H1 (cell line): ENCODE results near the gene AQP10. TPM values are rescaled to one million over a fixed set of nuclear protein-coding genes. Genes with fewer than 3 reads are reported as not detected.

Source experiments
- BACH1 ChIP-seq: IDR thresholded peaks from 2 replicates; pipeline ENCODE4 v1.6.1; 2012; ENCODE audit warnings: low read length, improper control_type of control experiment
- BRCA1 ChIP-seq: IDR thresholded peaks from 2 replicates; pipeline ENCODE4 v1.6.1; 2012; ENCODE audit warnings: low read depth, low read length, improper control_type of control experiment
- EGR1 ChIP-seq: IDR thresholded peaks from 2 replicates; pipeline ENCODE4 v1.6.1; 2011; ENCODE audit warnings: low read depth, low read length, borderline replicate concordance
- NRF1 ChIP-seq: IDR thresholded peaks from 2 replicates; pipeline ENCODE4 v1.6.1; 2011; ENCODE audit warnings: mild to moderate bottlenecking, low read depth, low read length, improper control_type of control experiment
- PHF8 ChIP-seq: fragments of 200-600 bp; sonication (generic); conservative IDR thresholded peaks from 2 replicates; pipeline ENCODE4 v1.7.1; 2012; ENCODE audit warnings: low read depth, mild to moderate bottlenecking, inconsistent platforms, low read length, moderate library complexity
- RBBP5 ChIP-seq: IDR thresholded peaks from 2 replicates; pipeline ENCODE4 v1.7.1; 2012; ENCODE audit warnings: low read depth, mild to moderate bottlenecking, inconsistent platforms, low read length, moderate library complexity, borderline replicate concordance
- SIN3A ChIP-seq, 2 experiments: IDR thresholded peaks in 1 of 2; conservative IDR thresholded peaks in 1 of 2; 2 replicates each; pipeline ENCODE4 v1.6.1; 2011 to 2012; ENCODE audit warnings: low read length in 2 of 2, improper control_type of control experiment in 1 of 2, low read depth in 1 of 2, mild to moderate bottlenecking in 1 of 2
- SRF ChIP-seq: IDR thresholded peaks from 2 replicates; pipeline ENCODE4 v1.6.1; 2011; ENCODE audit warnings: mild to moderate bottlenecking, low read depth, low read length, moderate library complexity
- ZNF274 ChIP-seq: IDR thresholded peaks from 2 replicates; pipeline ENCODE4 v1.7.0; 2012; ENCODE audit warnings: low read length, borderline replicate concordance; ENCODE audit errors: extremely low read depth
- polyA plus RNA-seq, 7 experiments: library from polyadenylated mRNA; depleted of rRNA in 3 of 7; stranded (reverse) in 5 of 7; unstranded in 2 of 7; fragments of >200 nt in 5 of 7; fragments of 200-250 nt in 2 of 7; gene quantifications; 1 replicate in 5 of 7; 2 replicates in 1 of 7; 4 replicates in 1 of 7; pipeline versions ENCODE4 v1.2.1 to v1.2.3, GENCODE V29; 2011 to 2013; ENCODE audit warnings: missing spikeins in 2 of 7, mixed read lengths in 2 of 7
- total RNA-seq: library from RNA; stranded (reverse); fragmentation: NEBNext Ultra II Directional; extraction: Animal tissue kit (Norgen Biotek cat#: 25700); gene quantifications from 2 replicates; pipeline ENCODE4 v1.2.1, GENCODE V29; 2021
- TF ChIP-seq, protein P1 (sequence below), 3 experiments: IDR thresholded peaks; 1 replicate in 2 of 3; 2 replicates in 1 of 3; pipeline versions ENCODE4 v1.5.1 to v1.6.1; 2011; ENCODE audit warnings: low read length in 3 of 3, mild to moderate bottlenecking in 3 of 3, inconsistent platforms in 2 of 3, low read depth in 1 of 3, moderate library complexity in 1 of 3; ENCODE audit not compliant: insufficient read depth in 1 of 3; ENCODE audit errors: control extremely low read depth in 1 of 3

Gene AQP10
- total and polyA plus RNA-seq, 2 of the 8 experiments (the other 6 are each of a cell fraction or from before 2014, with no cell fraction given) = not detected

- TF ChIP-seq, protein P1, sequence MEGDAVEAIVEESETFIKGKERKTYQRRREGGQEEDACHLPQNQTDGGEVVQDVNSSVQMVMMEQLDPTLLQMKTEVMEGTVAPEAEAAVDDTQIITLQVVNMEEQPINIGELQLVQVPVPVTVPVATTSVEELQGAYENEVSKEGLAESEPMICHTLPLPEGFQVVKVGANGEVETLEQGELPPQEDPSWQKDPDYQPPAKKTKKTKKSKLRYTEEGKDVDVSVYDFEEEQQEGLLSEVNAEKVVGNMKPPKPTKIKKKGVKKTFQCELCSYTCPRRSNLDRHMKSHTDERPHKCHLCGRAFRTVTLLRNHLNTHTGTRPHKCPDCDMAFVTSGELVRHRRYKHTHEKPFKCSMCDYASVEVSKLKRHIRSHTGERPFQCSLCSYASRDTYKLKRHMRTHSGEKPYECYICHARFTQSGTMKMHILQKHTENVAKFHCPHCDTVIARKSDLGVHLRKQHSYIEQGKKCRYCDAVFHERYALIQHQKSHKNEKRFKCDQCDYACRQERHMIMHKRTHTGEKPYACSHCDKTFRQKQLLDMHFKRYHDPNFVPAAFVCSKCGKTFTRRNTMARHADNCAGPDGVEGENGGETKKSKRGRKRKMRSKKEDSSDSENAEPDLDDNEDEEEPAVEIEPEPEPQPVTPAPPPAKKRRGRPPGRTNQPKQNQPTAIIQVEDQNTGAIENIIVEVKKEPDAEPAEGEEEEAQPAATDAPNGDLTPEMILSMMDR (IDR thresholded peaks at IDR 0.05; ENCODE audit: control extremely low read depth in 1 of 3, insufficient read depth in 1 of 3, low read depth in 1 of 3, low read length in 3 of 3) = peak; percentile 73 to 85 (median 78)
- TF ChIP-seq ZNF274 = no peak
- 0 out of 2 replicates have a peak, but pooled peaks have one; percentile 14 for TF ChIP-seq SRF
- TF ChIP-seq NRF1 = peak; percentile 34; the same call in 1 of the 2 replicates
- peak; percentile 64 for TF ChIP-seq PHF8
- peak; percentile 62; the same call in 1 of the 2 replicates for TF ChIP-seq EGR1
- peak; percentile 28 to 66; a peak in 2 of 4 replicates for TF ChIP-seq SIN3A (conservative IDR thresholded peaks at IDR 0.05 in 1 of 2, IDR thresholded peaks at IDR 0.05 in 1 of 2; ENCODE audit: low read depth in 1 of 2, low read length in 2 of 2)
- peak; percentile 70 for TF ChIP-seq BACH1
- TF ChIP-seq RBBP5 = no peak; the same call in 1 of the 2 replicates
- TF ChIP-seq BRCA1 = no peak
These were observed 48.5 kb upstream of the AQP10 start, which contains the start of gene HAX1 (continued) for GRCh38 chr1:154272217-154272998.
